Measurements from ENCODE around the gene PEX12.

DNA sequence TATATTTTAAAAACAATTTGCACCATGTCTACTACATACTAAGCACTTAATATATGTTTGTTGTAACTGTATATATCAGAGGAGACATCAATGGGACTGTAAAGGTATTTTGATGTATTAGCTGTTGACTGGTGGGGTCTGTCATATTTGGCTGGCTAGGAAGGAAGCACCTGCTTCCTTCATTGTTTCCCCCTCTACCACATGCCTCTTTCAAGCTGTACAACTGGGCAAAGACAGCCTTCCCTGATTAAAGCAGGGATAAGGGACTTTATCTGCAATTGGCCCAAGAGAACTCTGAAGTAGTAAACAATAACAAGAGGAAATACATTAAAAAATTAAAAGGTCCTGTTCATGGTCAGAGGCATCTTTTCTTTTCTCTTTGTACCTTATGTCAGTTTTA is 35.4 kb downstream of the PEX12 start:
- TF ChIP-seq EP300 (IDR thresholded peaks at IDR 0.05; ENCODE audit: low read depth) (no peak), POLR2AphosphoS5 (IDR thresholded peaks at IDR 0.05) (no peak)
- TF ChIP-seq, protein P1, sequence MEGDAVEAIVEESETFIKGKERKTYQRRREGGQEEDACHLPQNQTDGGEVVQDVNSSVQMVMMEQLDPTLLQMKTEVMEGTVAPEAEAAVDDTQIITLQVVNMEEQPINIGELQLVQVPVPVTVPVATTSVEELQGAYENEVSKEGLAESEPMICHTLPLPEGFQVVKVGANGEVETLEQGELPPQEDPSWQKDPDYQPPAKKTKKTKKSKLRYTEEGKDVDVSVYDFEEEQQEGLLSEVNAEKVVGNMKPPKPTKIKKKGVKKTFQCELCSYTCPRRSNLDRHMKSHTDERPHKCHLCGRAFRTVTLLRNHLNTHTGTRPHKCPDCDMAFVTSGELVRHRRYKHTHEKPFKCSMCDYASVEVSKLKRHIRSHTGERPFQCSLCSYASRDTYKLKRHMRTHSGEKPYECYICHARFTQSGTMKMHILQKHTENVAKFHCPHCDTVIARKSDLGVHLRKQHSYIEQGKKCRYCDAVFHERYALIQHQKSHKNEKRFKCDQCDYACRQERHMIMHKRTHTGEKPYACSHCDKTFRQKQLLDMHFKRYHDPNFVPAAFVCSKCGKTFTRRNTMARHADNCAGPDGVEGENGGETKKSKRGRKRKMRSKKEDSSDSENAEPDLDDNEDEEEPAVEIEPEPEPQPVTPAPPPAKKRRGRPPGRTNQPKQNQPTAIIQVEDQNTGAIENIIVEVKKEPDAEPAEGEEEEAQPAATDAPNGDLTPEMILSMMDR (IDR thresholded peaks at IDR 0.05): no peak
